Upper lobe of left lung (tissue), 4 donors: ENCODE measurements around the gene LAGE3.

Source experiments
- EP300 ChIP-seq, 4 donors: sonication (generic); formaldehyde crosslinking; IDR thresholded peaks; one replicate each; pipeline ENCODE4 v1.5.1; 2017; ENCODE audit warnings: antibody characterized with exemption in 4 of 4, control low read depth in 2 of 4
- POLR2AphosphoS5 ChIP-seq, 2 donors: sonication (generic); formaldehyde crosslinking; IDR thresholded peaks; one replicate each; pipeline ENCODE4 v1.5.1; 2017; ENCODE audit warnings: antibody characterized with exemption in 2 of 2

- TF ChIP-seq POLR2AphosphoS5 (IDR thresholded peaks at IDR 0.05): no peak
- no peak for TF ChIP-seq EP300 (IDR thresholded peaks at IDR 0.05)
Measured at GRCh38 chrX:154433605-154434004, 45.5 kb downstream of the LAGE3 start.
